Activated gamma-delta T cell treated with Interleukin-2 at 50 U/mL for 16 hours (primary cell): ENCODE measurements around the gene ZFR.
"Not testable (repeated sequence)": the region's sequence is repeated elsewhere in the genome, so short reads cannot be mapped to it uniquely, and the experiment has no call there.

Experiments
- DNase-seq: peaks from one replicate; pipeline ENCODE4 v3.0.0-alpha.2; 2020

ZFR gene

GRCh38 chr5:32449262-32449661 lies 4.7 kb upstream of the ZFR start:
- DNase-seq, result no peak

GRCh38 chr5:32446630-32447029 lies 2.1 kb upstream of the ZFR start:
- DNase-seq, result no peak

- no peak for DNase-seq
Measured at GRCh38 chr5:32445831-32446614, 1.5 kb upstream of the ZFR start.

- no peak for DNase-seq
Measured at GRCh38 chr5:32445287-32445758, 783 bp upstream of the ZFR start.

- DNase-seq, result peak; percentile 41
Measured at GRCh38 chr5:32443541-32444430, 754 bp downstream of the ZFR start.

GRCh38 chr5:32443145-32443540 lies 1.4 kb downstream of the ZFR start:
- no peak for DNase-seq

- no peak for DNase-seq
Measured at GRCh38 chr5:32439086-32439642, 5.4 kb downstream of the ZFR start.

GRCh38 chr5:32436553-32437242 lies 7.8 kb downstream of the ZFR start:
- no peak for DNase-seq

GRCh38 chr5:32435383-32435782 lies 9.2 kb downstream of the ZFR start:
- no peak for DNase-seq

GRCh38 chr5:32434221-32434620 lies 10.3 kb downstream of the ZFR start:
- DNase-seq, result no peak

GRCh38 chr5:32432633-32433032 lies 11.9 kb downstream of the ZFR start:
- no peak for DNase-seq

- DNase-seq, result not testable (repeated sequence)
Measured at GRCh38 chr5:32430825-32431224, 13.7 kb downstream of the ZFR start.

- DNase-seq, result no peak
Measured at GRCh38 chr5:32428426-32428825, 16.1 kb downstream of the ZFR start.

GRCh38 chr5:32426440-32427151 lies 17.9 kb downstream of the ZFR start:
- DNase-seq, result no peak

- no peak for DNase-seq
Measured at GRCh38 chr5:32422697-32423096, 21.8 kb downstream of the ZFR start.

GRCh38 chr5:32421075-32421474 lies 23.5 kb downstream of the ZFR start:
- DNase-seq, result no peak

GRCh38 chr5:32420506-32420905 lies 24.0 kb downstream of the ZFR start:
- DNase-seq, result no peak

- DNase-seq, result no peak
Measured at GRCh38 chr5:32419791-32420190, 24.7 kb downstream of the ZFR start.

GRCh38 chr5:32413466-32414263 lies 30.9 kb downstream of the ZFR start:
- no peak for DNase-seq

GRCh38 chr5:32410630-32411029 lies 33.9 kb downstream of the ZFR start:
- DNase-seq, result no peak

- no peak for DNase-seq
Measured at GRCh38 chr5:32406650-32407049, 37.9 kb downstream of the ZFR start.
